Peyer's patch (tissue), 4 donors: ENCODE data around the gene DPYD.

Source experiments
- POLR2A ChIP-seq, 2 donors: fragments of 450-650 bp; IDR thresholded peaks; one replicate each; pipeline ENCODE4 v1.5.1; 2017; ENCODE audit warnings: antibody characterized with exemption in 2 of 2, mild to moderate bottlenecking in 2 of 2, moderate library complexity in 2 of 2
- TF ChIP-seq, protein P1 (sequence below), 6 experiments: fragments of 450-650 bp in 4 of 6; fragments of 200-600 bp in 2 of 6; sonication (generic) in 1 of 6; IDR thresholded peaks; one replicate each; pipeline ENCODE4 v1.5.1; 2017 to 2019; ENCODE audit warnings: antibody characterized with exemption in 6 of 6, mild to moderate bottlenecking in 3 of 6, moderate library complexity in 1 of 6

DNA sequence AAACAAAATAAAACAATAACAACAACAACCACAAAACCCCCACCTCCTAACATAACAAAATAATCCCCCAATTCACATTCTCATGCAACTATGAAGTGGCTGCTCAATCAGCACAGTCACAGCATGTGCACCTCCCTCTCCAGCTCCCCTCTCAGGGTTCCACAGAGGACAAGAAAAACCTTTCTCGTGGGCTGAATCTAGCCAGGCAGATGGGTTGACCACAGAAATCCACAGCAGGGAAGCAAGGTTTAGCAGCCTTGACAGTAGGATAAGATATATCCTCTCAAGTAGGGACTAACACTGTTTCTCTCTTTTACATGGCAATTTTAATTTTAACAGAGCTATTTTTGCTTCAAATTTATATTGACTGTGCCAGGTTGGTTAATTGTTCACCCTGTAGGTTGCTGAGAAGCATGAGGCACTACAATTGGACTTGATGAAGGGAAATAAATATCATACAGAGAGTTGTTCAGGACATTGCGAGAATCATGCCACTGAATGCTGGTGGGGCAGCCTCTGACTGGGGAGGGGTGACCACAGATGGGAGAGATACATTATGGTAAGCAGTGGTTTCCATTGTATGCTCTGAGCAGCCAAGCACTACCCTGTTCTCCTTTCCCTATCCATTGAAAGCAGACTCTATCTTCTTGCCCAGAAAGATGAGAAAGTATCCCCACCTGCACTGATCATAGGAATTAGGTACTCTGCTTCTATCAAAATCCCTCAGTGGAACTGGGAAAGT lies 535.1 kb downstream of the DPYD start:
- TF ChIP-seq POLR2A (IDR thresholded peaks at IDR 0.05), result no peak
- TF ChIP-seq, protein P1, sequence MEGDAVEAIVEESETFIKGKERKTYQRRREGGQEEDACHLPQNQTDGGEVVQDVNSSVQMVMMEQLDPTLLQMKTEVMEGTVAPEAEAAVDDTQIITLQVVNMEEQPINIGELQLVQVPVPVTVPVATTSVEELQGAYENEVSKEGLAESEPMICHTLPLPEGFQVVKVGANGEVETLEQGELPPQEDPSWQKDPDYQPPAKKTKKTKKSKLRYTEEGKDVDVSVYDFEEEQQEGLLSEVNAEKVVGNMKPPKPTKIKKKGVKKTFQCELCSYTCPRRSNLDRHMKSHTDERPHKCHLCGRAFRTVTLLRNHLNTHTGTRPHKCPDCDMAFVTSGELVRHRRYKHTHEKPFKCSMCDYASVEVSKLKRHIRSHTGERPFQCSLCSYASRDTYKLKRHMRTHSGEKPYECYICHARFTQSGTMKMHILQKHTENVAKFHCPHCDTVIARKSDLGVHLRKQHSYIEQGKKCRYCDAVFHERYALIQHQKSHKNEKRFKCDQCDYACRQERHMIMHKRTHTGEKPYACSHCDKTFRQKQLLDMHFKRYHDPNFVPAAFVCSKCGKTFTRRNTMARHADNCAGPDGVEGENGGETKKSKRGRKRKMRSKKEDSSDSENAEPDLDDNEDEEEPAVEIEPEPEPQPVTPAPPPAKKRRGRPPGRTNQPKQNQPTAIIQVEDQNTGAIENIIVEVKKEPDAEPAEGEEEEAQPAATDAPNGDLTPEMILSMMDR (IDR thresholded peaks at IDR 0.05), result no peak
